HG03558 (cell line): ENCODE measurements around the gene HJURP.

Source experiments
- ATAC-seq: cut with Tn5 transposase; IDR thresholded peaks from one replicate; pipeline ENCODE4 v1.9.1; 2021; ENCODE audit warnings: moderate number of reproducible peaks; ENCODE audit not compliant: unreplicated experiment; ENCODE audit errors: extremely low read depth

The HJURP gene

GRCh38 chr2:233831861-233832260, 22.5 kb downstream of the HJURP start:
- ATAC-seq = no peak

- no peak for ATAC-seq
Measured at GRCh38 chr2:233831011-233831721, 23.2 kb downstream of the HJURP start.

DNA sequence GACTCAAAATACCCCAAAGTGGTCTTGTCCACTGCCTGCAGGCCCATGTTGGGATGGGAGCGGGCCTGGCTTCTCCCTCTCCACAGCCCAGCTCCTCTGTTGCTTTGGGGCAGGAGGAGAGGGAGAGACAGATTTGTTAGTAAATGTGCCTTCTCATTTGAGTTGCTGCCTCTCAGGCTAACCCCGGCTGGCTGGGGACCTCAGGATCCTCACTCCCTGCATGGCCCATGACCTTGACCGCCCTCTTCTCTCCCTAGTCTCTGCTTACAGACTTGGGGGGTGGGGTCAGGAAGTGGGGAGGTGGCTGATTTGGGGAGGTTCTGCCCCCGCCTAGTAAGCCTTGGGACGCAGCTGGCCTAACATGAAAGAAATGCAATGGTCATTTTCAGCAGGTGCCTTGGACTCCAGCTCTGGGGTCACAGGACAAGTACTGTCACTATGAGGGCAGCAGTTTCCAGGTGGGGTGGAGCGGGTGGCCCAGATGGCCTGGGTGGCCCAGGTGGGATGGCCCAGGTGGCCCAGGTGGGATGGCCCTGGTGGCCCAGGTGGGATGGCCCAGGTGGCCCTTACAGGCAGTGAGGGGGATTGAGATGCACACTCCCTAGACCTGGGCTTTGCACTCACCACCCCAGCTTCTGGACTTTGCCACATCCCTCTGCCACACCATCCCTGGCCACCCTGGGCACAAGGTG, 24.1 kb downstream of the HJURP start:
- no peak for ATAC-seq

DNA sequence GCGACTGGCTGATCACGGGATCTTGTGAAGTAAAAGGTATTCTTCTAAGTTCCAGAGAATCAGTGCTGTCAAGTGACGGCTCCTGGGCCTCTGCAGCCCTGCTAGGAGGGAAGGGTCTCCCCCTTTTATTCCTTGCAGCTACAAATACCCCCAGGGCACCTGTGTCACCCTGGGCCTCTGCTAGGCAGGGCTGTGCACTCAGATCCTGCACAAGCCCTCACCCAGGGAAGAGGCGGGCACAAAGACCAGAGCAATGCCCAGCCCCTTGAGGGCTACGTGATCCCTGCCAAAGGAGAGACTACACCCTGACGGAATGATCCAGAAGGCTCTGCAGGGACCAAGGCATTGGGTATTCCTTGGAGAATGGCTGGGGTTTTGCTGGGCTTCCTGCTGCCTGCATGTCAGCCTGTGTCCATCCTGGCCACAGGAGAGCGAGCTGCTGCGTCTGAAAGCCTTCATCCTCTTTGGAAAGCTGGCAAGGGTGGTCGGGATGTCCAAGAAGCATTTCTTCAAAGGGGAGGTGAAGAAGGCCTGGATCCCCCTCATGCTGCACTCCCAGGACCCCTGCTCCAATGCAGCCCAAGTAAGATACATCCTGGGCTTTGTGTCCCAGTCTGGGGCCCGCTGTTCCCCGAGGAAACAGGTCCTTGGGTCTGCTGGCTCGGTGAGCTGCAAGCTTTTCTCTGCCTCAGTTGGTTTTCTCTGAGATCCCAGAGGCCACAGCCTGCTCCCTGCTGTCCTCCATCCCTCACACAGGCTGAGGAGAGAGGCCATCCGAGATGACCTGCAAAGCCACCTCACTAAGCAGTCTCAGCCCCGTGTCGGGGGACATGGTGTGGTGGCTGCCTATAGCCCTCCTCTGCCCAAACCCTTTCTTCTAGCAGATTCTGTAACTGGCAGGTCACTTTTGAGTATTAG, 24.9 kb downstream of the HJURP start:
- ATAC-seq = no peak

- ATAC-seq = no peak
Measured at GRCh38 chr2:233828546-233829192, 25.7 kb downstream of the HJURP start.

- ATAC-seq = no peak
Measured at GRCh38 chr2:233824373-233824772, 30.0 kb downstream of the HJURP start.

- ATAC-seq = no peak
Measured at GRCh38 chr2:233823731-233824121, 30.6 kb downstream of the HJURP start.

- ATAC-seq = no peak
Measured at GRCh38 chr2:233822781-233823730, 31.3 kb downstream of the HJURP start.

DNA sequence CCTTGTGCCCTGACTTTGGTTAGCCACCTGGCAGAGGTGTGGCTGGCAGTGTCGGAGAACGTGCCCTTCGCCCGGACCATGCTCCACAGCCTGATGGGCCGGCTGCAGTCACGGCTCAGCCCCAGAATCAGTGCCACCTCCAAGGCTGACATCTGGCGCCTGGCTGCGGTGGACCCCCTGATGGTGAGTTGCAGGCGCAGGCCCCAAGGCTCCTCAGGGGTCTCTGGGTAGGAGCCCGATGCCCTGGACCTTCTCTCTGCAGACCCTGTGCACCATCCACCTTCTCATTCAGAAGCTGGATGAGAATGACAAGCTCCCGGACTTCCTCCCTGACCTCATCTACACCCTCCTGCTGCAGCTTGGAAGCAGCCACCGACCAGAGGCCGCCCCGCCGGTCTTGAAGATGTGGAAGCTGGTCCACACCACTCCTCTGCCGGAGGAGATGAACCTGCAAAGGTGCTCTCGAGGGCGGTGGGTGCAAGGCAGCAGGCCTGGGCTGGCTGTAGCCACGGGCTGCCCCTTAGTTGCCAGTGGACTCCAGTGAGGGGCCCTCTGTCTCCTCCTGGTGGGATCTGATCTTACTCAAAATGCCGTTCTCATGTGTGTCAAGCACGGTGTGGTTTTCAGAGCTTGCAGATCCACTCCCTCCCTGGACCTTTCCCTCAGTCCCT, 32.1 kb downstream of the HJURP start:
- no peak for ATAC-seq

GRCh38 chr2:233821709-233822100, 32.6 kb downstream of the HJURP start:
- no peak for ATAC-seq

DNA sequence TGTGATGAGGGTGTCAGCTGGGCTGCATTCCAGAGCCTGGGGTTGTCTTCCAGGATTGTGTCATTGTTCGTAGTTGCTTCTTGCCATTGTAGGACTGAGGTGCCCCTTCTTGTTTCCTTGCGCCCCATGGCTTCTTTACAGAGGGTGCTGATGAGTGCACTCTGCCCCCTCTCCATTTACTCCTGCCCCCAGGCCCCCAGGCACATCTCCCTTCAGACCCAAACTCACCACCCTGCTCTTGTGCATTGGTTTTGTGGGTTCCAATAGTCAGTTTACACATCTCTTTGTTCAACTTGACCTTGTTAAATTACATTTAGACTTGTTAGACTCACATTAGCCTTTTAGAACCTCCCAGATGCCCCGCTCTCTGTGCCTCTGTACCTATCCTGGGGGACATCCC, 33.1 kb downstream of the HJURP start:
- no peak for ATAC-seq

GRCh38 chr2:233820774-233821105, 33.6 kb downstream of the HJURP start:
- no peak for ATAC-seq

- ATAC-seq = no peak
Measured at GRCh38 chr2:233819884-233820773, 34.2 kb downstream of the HJURP start.

GRCh38 chr2:233818639-233819621, 35.4 kb downstream of the HJURP start:
- no peak for ATAC-seq

DNA sequence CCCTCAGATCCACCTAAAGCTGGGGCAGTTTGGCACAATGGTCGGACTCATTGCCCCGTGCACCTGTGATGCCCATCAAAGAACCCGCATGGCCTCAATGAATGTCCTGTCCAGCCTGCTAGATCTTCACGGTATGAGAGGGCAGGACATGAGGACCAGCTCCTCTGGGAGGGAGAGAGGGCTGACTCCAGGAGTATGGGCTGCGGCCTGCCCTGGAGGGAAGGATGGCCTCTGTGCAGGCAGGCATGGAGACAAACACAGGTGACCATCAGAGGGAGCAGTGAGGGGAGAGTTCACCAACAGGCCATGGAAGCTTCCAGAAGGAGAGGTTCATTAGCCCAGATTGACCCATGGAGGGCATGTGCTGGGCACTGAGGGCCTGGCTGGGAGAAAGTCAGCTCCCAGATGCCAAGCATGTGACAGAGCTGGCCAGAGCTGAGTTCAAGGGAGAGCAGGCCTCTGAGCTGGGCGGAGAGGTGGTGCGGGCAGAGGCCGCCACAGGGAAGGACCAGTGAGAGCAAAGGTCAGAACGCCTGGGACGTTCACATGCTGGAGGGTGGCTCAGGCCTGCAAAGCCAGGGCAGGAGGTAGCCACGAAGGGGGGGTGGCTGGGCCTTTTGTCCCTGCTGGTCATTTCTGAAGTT, 36.2 kb downstream of the HJURP start:
- ATAC-seq = no peak

DNA sequence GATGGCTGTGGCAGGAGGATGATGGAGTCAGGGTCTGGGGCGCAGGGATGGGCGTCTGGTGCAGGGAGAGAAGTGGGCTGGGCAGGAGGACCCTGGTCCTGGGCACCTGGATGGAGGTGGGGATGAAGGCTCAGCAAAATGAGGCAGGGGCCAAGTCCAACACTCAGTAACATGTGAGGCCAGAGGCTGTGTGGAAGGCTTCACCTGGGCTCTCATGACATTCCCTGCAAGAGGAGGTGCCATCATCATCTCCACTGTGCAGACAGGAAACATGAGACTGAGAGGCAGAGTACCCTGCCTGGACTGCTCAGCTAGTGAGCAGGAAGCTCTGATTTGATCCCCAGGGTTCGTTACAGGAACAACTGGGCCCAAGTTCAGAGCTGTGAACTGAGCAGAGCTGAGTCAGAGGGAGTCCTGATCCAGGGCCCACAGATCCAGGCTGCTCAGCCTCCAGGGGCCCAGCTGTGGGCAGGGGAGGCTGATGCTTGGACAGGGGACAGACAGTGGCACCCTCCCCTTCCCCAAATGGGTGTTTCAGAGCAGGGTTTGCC, 36.9 kb downstream of the HJURP start:
- no peak for ATAC-seq
